T1000 (cell line): Measurements from ENCODE around the gene TSHZ1.

Source experiments
- DNase-seq: peaks from one replicate; lab custom pipeline; 2025; ENCODE audit warnings: mixed read lengths; lab: John Stamatoyannopoulos, UW

The TSHZ1 gene, protein sequence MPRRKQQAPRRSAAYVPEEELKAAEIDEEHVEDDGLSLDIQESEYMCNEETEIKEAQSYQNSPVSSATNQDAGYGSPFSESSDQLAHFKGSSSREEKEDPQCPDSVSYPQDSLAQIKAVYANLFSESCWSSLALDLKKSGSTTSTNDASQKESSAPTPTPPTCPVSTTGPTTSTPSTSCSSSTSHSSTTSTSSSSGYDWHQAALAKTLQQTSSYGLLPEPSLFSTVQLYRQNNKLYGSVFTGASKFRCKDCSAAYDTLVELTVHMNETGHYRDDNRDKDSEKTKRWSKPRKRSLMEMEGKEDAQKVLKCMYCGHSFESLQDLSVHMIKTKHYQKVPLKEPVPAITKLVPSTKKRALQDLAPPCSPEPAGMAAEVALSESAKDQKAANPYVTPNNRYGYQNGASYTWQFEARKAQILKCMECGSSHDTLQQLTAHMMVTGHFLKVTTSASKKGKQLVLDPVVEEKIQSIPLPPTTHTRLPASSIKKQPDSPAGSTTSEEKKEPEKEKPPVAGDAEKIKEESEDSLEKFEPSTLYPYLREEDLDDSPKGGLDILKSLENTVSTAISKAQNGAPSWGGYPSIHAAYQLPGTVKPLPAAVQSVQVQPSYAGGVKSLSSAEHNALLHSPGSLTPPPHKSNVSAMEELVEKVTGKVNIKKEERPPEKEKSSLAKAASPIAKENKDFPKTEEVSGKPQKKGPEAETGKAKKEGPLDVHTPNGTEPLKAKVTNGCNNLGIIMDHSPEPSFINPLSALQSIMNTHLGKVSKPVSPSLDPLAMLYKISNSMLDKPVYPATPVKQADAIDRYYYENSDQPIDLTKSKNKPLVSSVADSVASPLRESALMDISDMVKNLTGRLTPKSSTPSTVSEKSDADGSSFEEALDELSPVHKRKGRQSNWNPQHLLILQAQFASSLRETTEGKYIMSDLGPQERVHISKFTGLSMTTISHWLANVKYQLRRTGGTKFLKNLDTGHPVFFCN (N-terminal part only)

DNA sequence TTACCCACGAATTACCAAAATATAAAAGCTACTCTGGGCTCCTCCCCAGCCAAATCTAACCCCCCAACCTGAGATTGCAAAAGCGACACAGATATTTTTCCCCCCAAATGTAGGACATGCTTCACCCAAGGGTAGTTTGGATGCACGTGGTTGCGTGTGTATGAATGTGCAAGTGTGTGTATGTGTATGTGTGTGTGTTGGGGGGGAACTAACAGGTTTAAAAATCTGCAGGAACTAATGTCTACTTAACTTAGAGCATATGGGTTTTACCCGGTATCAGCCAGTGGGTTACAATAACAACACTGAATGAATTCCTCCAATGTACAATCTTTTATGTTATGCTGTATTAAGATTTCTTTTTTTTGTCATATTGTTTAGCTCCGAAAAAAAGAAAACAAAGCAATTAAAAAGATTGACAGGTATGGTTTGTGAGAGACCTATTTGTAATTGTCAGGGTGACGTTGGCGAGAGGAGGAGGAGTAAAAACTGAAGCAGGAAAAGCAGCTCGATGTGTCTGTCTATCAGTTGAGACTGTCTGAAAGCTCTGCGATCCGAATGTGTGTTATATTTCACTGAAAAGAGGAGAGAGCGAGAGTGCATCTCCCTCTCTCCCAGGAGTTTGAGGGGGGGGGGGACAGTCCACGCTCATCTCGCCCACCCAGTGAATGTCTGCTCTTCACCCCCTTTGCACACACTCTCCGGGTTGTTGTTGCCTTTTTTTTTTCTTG is at the start of gene TSHZ1:
TSHZ1 (plus strand) TSS at position 524 of the 728 bp plus-strand sequence. CDS start 1,080 bp downstream, outside the sequence.
- DNase-seq = no peak

DNA sequence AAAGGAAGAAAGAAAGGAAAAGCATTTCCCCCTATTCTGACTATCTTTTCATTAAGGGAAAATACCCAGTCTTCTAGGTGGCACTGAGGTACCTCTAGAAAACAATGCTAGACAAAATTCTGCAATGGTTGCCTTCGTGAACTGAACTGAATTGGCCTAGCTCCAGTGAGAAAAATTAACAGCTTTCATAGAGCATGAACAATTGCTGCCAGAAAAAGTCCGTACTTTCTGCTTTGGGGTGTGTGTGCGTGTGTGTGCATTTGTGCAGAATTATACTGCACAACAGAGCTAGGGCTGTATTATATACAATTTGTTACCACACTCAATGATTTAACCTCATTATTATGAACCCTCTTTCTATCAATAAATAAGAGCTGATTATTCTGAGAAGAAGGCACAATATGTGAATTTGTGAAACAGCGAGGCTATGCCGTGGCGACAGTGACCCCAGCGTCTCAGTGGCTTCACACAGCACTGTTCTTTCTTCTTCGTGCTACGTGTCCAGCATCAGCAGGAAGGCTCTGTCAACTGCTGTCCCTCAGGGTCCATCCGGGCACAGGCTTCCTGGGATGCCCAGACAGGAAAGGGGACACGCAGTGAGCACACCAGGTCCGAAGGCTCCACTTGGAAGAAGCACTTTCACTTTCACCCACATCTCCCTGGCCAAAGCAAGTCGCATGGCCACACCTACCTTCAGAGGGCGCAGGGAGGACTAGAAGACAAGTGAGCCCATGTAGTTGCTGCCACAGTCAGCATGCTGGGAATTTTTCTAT is 49.2 kb upstream of the TSHZ1 start:
- no peak for DNase-seq

DNA sequence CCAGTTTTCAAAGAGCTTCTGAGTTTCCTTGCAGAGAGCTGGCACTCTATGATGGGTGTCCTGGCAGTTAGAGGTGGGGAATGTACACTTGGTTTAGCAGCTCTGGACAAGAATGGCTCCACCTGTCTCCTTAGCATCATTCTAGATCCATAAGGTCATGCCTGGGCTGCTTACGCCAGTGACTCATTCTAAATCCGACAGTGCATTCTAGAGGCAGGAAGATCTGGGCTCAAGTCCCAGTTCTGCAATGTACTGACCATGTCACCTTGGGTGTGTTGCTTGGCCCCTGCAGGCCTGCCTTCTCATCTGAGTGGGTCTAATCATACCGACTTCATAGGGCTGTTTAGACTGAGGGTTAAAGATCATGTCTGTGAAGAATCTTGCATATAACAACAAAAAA is 48.1 kb upstream of the TSHZ1 start:
- no peak for DNase-seq

DNA sequence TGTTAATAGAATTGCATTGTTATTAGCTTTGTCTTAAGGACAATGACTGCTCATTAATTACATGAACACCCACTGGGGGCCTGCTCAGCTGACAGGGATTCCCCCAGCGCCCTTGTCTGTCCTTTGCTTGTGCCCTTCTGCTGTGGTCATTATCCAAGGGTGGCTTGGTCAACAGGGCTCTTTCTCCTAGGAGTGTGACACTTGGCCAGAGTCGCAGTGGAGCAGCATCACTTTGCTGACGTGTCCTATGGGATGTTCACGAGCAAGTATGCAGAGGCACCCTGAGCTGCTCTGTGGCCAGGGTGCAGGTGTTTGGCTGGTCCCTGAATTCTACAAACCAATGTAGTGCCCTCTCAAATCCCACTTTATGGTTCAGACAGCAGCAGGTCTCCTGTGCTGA is 47.6 kb upstream of the TSHZ1 start:
- no peak for DNase-seq

DNA sequence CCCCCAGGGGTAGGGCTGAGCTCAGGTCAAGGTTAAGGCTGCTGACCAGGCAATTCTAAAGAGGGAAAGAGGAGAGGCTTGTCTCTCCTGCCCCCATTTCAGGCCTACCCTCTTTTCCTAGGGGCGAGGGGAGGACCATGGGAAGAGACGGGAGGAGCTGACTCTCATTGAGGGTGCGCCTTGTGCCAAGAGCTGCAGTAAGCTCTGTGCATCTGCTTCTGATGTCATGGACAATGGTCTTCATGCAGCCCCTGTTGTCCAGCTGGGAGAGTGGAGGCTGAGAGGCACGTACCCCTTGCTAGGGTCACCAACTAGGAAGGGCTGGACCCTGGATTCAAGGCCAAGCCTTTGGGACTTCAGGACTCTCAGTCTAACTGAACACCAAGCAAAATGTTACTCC is 46.9 kb upstream of the TSHZ1 start:
- no peak for DNase-seq

DNA sequence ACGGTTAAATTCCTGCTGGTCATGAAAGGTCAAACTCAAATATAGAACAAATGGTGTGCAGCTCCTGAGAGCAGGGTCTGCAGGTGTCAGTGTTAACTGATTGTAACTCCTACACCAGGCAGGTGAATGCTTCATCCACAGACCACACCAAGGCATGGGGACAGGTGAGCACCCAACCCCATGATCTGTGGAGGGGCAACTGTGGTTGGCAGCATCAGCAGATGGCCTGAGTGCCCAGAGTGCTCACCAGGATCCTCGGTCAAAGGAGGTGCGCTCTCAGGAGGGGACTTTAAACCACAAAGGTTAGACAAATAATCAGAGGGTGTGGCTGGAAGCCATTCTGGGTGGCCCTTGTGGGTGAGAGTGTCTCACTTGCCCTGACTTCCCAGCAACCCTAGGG is 46.1 kb upstream of the TSHZ1 start:
- no peak for DNase-seq

DNA sequence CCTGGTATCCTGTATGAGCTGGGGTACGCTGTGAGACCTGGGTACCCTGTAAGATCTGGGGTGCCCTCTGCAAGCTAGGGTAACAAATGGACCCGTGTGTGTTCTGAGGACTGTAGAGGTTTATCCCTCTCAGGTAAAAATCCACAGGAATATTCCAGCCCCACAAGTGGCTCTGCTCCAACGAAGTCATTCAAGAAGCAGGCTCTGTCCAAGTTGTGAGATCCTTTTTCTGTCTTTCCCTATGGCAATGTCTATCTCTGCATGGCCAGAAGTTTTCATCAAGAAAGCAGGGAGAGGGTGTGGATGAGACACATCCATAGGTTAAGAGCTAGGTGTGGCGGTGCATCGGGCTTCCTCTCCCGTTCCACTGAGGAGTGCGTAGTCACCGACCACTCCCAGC is 44.7 kb upstream of the TSHZ1 start:
- DNase-seq = no peak

DNA sequence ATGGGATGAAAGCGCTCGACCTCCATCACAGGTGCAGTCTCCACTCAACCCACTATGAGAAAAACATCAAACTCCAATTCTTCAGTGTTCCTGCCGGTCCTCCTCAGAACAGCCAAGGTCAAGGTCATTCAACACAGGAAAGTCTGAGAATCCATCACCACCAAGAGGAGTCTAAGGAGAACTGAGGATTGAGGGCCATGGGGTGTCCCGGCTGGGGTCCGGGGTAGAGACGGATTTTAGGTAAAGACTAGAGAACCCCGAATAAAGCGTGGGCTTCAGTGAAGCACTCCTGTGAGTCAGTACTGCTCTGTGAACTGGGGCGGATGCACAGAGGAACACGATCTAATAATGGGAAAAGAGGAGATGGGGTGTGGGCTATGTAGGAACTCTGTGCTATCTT is 43.5 kb upstream of the TSHZ1 start:
- DNase-seq = no peak

DNA sequence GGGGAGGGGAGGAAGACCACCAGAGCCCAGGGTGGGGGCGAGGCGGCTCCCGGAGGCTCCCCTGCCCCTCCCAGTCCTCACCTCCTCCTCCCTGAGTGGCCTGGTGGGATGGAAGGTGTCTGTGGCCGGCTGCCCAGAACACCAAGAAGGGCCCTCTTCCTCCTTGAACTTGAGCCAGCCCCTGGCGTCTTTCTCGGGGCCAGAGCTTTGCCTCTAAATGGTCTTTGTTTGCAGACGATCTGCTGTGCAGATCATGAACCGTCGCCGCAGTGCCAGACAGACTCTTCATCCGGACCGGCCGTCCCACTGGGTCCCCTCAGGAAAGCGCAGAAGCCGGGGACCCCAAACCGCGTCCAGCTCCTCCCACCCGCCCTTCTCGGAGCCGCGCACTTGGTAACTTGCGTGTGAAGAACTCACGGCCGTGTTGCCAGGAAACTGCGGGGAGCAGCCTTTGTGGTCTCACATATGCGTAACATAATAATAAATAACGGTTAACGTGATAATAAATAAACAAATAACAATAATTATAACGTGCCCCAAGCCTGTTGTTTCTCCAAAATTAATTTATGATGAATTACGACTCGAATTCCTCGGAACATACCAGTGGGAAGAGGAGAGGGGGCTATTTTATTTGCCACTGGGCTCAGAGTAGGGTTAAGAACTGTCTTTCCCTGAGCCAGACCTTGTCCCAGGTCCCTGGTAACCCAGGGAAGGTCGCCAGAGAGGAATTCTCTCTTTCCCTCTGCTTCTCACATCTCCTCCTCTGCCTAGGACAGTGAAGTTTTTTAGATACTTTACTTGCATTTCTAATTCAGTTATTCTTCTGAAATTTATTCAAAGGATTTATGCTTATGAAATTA is 42.6 kb upstream of the TSHZ1 start:
- DNase-seq = no peak

DNA sequence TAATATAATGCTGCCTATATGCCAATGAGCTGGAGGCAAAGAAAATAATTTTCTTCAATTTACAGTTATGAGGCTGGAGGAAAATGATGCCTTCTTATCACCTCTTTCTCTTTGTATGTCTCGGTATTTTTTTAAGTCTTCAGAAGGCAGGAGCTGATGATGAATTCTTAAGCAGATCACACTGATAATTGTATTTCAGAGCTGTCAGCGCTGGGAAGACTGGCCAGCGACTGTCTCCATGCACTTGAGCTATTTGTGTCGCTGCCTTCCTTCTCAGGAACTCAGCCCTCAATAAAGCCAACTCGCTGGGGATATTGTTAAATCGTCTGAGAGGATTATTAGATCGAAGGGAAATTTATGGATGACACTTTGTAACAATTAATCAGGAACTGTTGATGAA is 42.0 kb upstream of the TSHZ1 start:
- DNase-seq = no peak

DNA sequence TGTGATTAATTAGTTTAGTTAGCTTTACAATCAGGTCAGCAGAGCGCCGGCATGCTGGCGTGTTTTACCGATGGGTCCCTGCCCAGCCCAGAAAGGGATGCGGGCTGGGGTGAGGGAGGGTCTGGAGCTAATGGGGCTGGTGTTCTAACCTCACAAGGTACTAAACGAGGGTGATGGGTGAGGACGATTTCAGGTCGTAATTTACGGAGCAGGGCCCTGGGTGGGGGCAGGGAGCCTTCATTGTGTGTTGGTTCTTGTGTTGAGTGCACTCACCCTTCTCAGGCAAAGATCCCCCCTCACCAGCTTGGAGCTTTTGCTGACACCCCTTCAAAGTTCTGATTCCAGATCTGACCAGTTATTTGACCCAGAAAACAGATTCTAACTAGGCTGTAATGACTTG is 41.2 kb upstream of the TSHZ1 start:
- no peak for DNase-seq

DNA sequence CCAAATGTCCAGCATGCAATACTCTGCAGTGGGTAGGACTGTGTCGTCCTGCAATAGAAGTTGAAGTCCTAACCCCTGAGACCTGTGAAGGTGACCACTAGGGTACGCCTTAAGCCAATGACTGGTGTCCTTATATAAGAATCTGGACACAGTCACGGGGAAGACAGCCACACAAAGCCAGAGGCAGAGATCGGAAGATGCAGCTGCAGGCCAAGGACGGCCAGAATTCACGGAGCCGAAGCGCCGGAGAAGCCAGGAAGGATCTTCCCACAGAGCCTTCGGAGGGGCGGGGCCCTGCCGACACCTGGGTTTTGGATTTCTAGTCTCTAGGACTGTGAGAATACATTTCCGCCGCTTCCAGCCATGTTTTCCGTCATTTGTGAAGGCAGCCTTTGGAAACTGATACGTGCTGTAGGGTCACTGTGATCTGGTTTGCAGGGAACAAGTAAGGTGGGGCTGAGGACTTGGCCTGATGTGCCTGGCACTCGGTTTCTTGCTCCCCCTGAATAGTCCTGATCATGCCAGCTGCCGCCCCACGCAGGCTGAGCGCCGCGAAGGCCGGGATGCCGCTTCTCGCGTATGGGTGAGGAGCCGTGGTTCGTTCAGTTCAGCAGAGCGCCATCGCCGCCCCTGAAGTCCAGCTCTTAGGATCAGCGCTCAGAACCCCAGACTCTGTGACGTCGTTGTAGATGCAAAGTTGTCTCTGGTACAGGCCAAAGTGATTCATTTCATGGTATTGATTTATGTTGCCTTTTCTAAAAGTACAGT is 40.4 kb upstream of the TSHZ1 start:
- DNase-seq = no peak

DNA sequence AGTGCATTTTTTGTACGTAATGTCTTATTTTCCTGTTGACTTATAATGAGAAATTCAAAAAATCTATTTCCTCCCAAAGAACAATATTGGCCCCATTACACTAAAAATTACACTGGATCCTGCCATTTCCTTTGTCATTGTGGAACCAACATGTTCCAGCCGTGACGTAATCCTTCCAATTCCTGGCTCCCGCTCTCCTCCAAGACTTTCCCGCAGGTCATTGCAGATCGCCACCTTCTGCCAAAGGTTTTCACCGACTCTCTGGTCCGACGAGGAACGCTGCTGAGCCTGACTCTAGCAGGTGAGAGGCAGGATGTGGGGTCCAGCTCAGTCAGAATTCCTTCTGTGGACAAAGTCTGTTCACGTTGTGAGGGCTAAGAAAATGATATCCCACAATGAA is 39.7 kb upstream of the TSHZ1 start:
- no peak for DNase-seq

DNA sequence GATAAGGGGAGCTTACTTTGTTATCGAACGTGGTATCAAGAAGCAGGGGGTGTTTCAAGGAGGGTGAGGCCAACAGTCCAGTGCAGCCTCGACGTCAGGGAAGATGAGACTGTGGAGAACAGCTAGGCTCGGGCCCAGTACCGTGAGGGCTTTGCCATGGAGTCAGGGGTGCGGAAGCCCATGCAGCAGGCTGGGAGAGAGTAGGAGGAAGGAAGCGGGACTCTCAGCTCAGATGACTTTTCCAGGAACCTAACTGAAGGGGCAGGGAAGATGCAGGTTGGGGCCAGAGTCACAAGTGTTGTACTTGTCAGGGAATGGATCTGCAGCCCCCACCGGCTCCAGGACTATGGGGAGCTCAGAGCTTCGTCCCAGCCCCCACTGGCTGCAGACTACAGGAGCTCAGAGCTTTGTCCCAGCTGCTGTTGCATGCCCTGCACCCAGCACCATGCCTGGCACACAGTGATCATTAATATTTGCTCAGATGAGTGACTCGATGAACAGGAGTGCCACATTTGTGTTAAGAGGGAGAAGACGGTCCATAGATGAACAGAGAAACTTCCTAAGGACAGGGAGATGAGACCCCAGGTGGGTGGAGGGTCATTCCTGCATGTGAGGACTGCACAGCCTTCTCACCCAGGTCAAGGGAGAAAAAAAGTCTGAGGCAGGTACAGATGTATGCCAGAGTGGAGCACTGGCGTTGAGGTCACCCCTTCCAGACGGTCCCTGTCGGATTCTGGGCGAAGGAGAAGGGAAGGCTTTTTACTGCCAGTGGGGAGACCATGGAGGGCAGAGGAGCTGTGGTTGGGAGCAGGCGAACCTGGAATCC is 38.1 kb upstream of the TSHZ1 start:
- no peak for DNase-seq

DNA sequence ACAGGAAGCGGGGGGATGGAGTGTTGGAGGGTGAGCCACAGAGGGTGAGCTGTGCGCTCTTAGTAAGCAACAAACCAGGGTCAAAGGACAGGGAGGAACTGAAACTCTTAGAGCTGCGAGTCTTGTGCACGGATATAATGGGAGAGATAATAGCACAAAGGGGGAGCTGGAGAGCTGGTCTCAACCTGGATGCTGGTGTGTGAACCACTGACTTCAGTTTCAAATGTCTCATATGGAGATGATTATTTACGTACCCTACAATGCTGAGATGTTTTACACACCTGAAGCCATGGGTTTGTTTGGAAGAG is 37.5 kb upstream of the TSHZ1 start:
- DNase-seq = no peak

DNA sequence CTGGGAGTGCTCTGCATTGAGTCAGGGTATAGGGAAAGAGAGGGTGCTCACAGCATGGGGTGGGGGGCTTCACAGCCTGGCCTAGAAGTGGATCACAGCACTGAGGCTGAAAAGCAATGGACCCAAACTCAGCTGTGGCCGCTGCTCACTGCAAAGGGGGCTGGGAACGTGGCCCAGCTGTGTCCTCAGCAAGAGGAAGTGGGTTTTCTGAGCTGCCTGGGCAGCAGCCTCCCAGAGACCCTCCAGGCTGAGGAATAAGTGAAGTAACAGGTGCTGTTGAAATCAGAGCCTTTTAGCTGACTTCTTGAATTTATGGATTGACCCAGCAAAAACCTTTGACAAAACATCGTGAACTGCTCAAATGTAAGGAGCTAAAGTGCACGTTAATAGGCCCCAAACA is 36.9 kb upstream of the TSHZ1 start:
- no peak for DNase-seq

DNA sequence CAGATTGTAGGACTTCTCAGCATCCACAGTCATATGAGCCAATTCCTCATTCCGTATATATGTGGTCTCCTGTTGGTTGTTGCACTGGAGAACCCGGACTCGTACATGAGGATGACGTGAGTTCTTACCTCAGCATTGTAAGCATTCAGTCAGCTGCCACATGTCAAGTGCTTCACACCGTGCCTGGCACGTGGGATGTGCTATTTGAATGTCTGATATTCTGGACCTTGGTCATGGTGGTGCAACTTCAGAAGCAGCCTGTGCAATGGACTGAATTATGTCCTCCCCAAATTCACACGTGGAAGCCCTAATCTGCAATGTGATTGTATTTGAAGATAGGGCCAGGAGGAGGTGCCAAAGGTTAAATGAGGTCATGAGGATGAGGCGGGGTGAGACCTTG is 33.7 kb upstream of the TSHZ1 start:
- no peak for DNase-seq

DNA sequence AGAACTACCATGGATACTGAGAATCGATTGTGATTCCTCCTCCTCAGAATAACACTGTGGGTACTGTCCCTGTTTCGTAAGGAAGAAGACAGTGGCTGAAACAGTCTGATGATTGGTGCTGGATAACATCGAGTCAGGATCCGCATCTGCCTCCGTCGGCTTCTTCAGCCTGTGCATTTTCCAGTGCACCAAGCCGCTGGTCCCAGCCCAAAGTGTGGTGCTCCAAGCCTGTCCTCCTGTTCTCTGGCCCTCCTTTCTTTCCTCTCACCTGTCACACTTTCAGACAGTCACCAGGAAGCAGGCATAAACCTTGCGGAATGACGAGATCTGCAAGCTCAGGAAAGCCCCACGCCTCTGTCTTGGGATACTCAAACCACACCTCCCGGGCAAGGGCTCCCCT is 32.2 kb upstream of the TSHZ1 start:
- no peak for DNase-seq
